OCI-LY3 (cell line): ENCODE data around the gene ZNF362.

Experiments
- EZH2phosphoT487 ChIP-seq: fragments of 200-600 bp; shearing (Covaris generic); IDR thresholded peaks from 2 replicates; pipeline ENCODE4 v1.6.1; 2018; ENCODE audit warnings: antibody characterized with exemption, mixed run types, low read depth
- TF ChIP-seq, protein P1 (sequence below): fragments of 200-600, 300-600 bp; sonication (generic); IDR thresholded peaks from 2 replicates; pipeline ENCODE4 v1.5.1; 2014; ENCODE audit warnings: antibody characterized with exemption, low read length, low read depth

GRCh38 chr1:33234131-33234530, 22.2 kb upstream of the ZNF362 start:
- TF ChIP-seq, protein P1, sequence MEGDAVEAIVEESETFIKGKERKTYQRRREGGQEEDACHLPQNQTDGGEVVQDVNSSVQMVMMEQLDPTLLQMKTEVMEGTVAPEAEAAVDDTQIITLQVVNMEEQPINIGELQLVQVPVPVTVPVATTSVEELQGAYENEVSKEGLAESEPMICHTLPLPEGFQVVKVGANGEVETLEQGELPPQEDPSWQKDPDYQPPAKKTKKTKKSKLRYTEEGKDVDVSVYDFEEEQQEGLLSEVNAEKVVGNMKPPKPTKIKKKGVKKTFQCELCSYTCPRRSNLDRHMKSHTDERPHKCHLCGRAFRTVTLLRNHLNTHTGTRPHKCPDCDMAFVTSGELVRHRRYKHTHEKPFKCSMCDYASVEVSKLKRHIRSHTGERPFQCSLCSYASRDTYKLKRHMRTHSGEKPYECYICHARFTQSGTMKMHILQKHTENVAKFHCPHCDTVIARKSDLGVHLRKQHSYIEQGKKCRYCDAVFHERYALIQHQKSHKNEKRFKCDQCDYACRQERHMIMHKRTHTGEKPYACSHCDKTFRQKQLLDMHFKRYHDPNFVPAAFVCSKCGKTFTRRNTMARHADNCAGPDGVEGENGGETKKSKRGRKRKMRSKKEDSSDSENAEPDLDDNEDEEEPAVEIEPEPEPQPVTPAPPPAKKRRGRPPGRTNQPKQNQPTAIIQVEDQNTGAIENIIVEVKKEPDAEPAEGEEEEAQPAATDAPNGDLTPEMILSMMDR, result no peak
- no peak for TF ChIP-seq EZH2phosphoT487
